ENCODE measurements around the gene ABLIM1. TPM values are rescaled to one million over a fixed set of nuclear protein-coding genes. Genes with fewer than 3 reads are reported as not detected.

ABLIM1 gene
- total RNA-seq, 4 donors from 2014 or later = 152 to 373 (median 209) TPM

DNA sequence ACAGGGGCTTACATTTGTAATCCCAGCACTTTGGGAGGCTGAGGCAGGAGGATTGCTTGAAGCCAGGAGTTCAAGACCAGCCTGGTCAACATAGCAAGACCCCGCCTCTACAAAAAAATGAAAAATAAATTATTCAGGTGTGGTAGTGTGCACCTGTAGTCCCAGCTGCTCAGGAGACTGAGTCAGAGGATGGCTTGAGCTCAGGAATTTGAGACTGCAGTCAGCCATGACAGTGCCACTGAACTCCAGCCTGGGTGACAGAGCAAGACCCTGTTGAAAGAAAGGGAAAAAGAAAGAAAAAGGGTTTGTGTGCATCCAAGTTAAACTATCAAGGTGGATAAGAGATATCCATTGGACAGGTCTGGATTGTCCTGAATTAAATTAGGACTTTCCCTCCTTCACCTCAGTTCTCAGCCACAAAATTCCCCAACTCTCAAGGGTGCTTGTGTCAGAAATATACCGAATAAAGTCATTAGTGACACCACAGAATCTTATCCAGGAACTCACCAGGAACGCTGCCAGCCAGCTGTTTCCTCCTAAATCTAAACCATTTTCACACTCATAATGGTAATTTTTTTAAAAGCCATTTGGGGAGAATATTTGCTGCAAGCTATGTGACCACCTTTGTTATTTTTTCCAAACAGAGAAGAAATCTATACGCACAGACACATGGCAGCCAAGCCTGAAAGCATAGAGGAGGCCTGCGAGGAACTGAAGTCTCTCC lies 265.8 kb downstream of the ABLIM1 start:
- DNase-seq (ENCODE audit: low spot score in 2 of 2) = no peak
- no peak for TF ChIP-seq EP300 (IDR thresholded peaks at IDR 0.05)
- Histone ChIP-seq H3K36me3 (no peaks in the 10 kb centered on the region), H3K27ac (peak overlapping the region; percentile 77 to 96 (median 90)), H3K27me3 (no peaks in the 10 kb centered on the region), H3K4me1 (peaks cover 0 to 100% (median 70%) of the 10 kb centered on the region in 4 donors), H3K9me3 (no peaks in the 10 kb centered on the region), H3K4me3 (no peak overlapping the region)
- WGBS, 2 donors = 41 to 49% methylated on average over 5 of the region's 5 CpGs

DNA sequence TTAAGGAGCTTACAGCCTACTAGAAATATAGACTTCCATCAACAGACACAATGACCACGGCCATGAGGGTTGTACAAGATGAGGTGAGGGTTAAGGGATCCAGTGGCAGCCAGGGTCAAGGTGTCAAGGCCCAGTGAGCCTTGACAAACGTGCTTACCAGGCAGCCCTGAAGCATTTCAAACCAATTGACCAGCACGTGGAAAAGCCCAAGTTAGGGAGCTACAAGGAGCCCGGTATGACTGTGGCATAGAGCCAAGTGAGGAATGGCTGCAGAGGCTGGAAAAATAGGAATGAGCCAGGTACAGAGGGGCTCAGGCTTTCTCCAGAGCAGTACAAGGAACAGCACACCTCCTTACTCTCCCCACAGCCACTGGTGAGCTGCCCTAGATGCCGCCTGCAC lies 266.5 kb downstream of the ABLIM1 start:
- peak overlapping the region; percentile 24 to 96 (median 86) for H3K27ac ChIP-seq
- TF ChIP-seq CTCF (IDR thresholded peaks at IDR 0.05) = no peak
- no peak for TF ChIP-seq POLR2A (IDR thresholded peaks at IDR 0.05)
- TF ChIP-seq EP300 (IDR thresholded peaks at IDR 0.05) = no peak
- 51 to 53% methylated on average over 5 of the region's 5 CpGs for WGBS, 2 donors
- H3K4me3 ChIP-seq = no peak overlapping the region
- peaks cover 0 to 98% (median 67%) of the 10 kb centered on the region in 4 donors for H3K4me1 ChIP-seq
- no peak for DNase-seq (ENCODE audit: low spot score in 2 of 2)
- H3K27me3 ChIP-seq = no peaks in the 10 kb centered on the region
- H3K9me3 ChIP-seq = no peaks in the 10 kb centered on the region
- H3K36me3 ChIP-seq = no peaks in the 10 kb centered on the region

DNA sequence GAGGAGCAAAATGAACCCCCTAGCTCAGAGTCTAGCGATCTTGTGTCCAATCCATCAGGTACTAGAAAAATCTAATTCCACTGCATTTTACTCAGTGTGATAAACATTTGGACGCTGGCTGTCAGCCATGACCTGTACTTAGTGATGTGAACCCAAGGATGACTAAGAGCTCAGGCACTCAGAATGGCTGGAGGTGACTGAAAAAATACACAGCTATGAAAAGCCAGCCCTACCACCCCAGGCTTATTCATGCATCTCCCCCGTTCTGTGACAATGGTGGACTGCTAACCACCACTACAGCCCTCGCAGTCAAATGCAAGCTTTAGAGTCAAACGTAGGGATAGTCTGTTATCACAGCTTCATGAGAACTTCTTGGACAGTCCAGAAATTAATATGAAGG lies 268.6 kb downstream of the ABLIM1 start:
- DNase-seq (ENCODE audit: low spot score in 2 of 2) = peak; percentile 65 to 77
- no peaks in the 10 kb centered on the region for H3K27me3 ChIP-seq
- WGBS, 2 donors = 35 to 42% methylated on average over 5 of the region's 5 CpGs
- H3K4me1 ChIP-seq = peaks cover 0 to 98% (median 61%) of the 10 kb centered on the region in 4 donors
- no peaks in the 10 kb centered on the region for H3K9me3 ChIP-seq
- TF ChIP-seq CTCF (IDR thresholded peaks at IDR 0.05) (no peak), EP300 (IDR thresholded peaks at IDR 0.05) (peak in 1 of 2 donors; percentile 71)
- no peak overlapping the region for H3K4me3 ChIP-seq
- H3K27ac ChIP-seq = peak overlapping the region; percentile 32 to 96 (median 69)
- H3K36me3 ChIP-seq = no peaks in the 10 kb centered on the region

- no peak for DNase-seq (ENCODE audit: low spot score in 2 of 2)
- WGBS, 2 donors = 34 to 38% methylated on average over 3 of the region's 3 CpGs
- Histone ChIP-seq H3K9me3 (no peaks in the 10 kb centered on the region), H3K36me3 (no peaks in the 10 kb centered on the region), H3K27ac (peak overlapping the region in 2 of 4 donors; percentile 96), H3K4me3 (no peak overlapping the region), H3K27me3 (no peaks in the 10 kb centered on the region), H3K4me1 (peaks cover 0 to 95% (median 52%) of the 10 kb centered on the region in 4 donors)
- TF ChIP-seq CTCF (IDR thresholded peaks at IDR 0.05) = no peak
- no peak for TF ChIP-seq EP300 (IDR thresholded peaks at IDR 0.05)
These were observed 269.8 kb downstream of the ABLIM1 start for GRCh38 chr10:114388275-114388674.

DNA sequence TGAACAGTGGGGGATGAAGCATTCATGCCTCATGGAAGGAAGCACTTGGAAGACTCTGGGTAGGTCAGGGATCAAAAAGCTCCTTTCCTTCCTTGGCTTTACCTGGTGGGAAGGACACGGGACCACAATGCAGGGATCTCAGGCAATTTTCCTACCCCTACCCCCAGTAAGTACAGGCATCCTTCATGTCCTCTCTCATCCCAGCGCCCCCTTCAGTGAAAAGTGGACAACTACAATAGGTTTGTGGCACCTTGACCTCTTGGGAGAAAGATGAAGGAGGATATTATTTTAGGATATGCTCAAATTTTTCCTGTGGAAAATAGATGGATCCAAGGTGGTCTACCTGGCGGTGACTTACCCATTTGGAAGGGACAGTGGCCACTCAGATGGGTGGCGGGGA lies 270.3 kb downstream of the ABLIM1 start:
- WGBS, 2 donors = 78 to 83% methylated on average over 4 of the region's 4 CpGs
- Histone ChIP-seq H3K9me3 (no peaks in the 10 kb centered on the region), H3K4me3 (no peak overlapping the region), H3K27ac (peak overlapping the region in 2 of 4 donors; percentile 96), H3K36me3 (no peaks in the 10 kb centered on the region), H3K27me3 (no peaks in the 10 kb centered on the region), H3K4me1 (peaks cover 0 to 90% (median 48%) of the 10 kb centered on the region in 4 donors)
- TF ChIP-seq POLR2A (IDR thresholded peaks at IDR 0.05) = no peak
- no peak for TF ChIP-seq CTCF (IDR thresholded peaks at IDR 0.05)
- TF ChIP-seq EP300 (IDR thresholded peaks at IDR 0.05) = no peak
- no peak for DNase-seq (ENCODE audit: low spot score in 2 of 2)
